ENCODE measurements around the gene VPS35.

Gene VPS35

GRCh38 chr16:46606231-46606630 is 82.7 kb downstream of the VPS35 start:
- no peak for DNase-seq

Measured in NCI-H1417 (cell line).